ENCODE results near the gene VPS37B. TPM values are rescaled to one million over a fixed set of nuclear protein-coding genes. Genes with fewer than 3 reads are reported as not detected.
"Not testable (repeated sequence)": the region's sequence is repeated elsewhere in the genome, so short reads cannot be mapped to it uniquely, and the experiment has no call there.

The VPS37B gene
- total RNA-seq, 4 donors from 2014 or later = 46.6 to 126 (median 104) TPM

DNA sequence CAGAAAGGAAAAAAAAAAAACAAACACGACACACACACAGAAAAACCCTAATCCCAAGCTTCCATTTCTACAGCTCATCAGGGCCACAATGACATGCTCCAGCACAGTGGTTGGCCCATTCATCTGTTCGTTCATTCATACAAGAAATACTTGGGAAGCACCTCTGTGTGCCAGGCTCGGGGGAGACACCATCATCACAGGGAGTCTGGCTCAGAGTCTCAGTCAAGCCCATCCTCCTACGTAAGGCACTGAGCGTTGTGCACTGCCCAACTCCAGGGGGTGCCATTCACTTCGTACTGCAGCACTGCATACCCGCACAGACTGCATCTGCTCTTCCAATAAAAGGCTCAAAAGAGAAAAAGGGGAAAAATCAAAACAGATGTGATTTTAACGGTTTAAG is 15.3 kb downstream of the VPS37B start:
- Histone ChIP-seq H3K36me3 (no peaks in the 10 kb centered on the region), H3K27me3 (no peaks in the 10 kb centered on the region), H3K27ac (no peak overlapping the region), H3K9me3 (no peaks in the 10 kb centered on the region), H3K4me1 (peaks cover 11 to 84% (median 26%) of the 10 kb centered on the region in 4 donors), H3K4me3 (no peak overlapping the region)
- TF ChIP-seq POLR2A (IDR thresholded peaks at IDR 0.05) (no peak), CTCF (IDR thresholded peaks at IDR 0.05) (peak in 3 of 5 experiments; percentile 6 to 14 (median 9))
- no peak for DNase-seq
- in situ Hi-C loops (cut with MboI; ENCODE audit: low pct_ligation_motif_present in 1 of 4, low pct_unique_long_range_greater_than_20kb in 1 of 4, low sequenced_read_pairs in 3 of 4) (no loop called here), intact Hi-C loops (cut with DNase I; ENCODE audit: low total_unique reads) (no loop called here)
- 53 to 65% methylated on average over 4 to 8 of the region's 8 CpGs for WGBS, 2 donors (ENCODE audit: low coverage in 1 of 2)

DNA sequence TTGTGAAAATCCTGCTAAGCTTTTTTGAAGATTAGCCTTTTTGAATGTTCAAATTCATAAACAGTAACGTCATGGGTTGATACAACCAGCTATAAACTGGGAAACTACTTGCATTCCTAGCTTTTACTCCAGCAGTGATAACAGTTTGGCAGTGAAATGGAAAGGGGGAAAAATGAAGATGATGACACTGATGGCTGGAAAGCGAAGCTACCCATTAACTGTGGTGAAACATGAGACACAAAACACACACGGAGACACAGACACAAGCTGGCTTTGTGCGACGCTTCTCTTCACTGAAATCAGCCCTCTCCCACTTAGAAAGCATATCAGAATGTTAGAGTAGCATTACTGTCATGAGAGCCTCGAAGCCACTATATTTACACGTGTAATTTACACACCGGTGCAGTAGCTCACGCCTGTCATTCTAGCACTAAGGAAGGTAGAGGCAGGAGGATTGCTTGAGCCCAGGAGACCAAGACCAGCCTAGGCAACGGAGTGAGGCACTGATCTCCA is 15.7 kb downstream of the VPS37B start:
- Histone ChIP-seq H3K27ac (peak overlapping the region in 1 of 4 donors; percentile 27), H3K4me3 (no peak overlapping the region), H3K4me1 (peaks cover 14 to 87% (median 28%) of the 10 kb centered on the region in 4 donors), H3K27me3 (no peaks in the 10 kb centered on the region), H3K36me3 (no peaks in the 10 kb centered on the region), H3K9me3 (no peaks in the 10 kb centered on the region)
- intact Hi-C loops (cut with DNase I; ENCODE audit: low total_unique reads) = no loop called here
- 69 to 73% methylated on average over 8 to 10 of the region's 10 CpGs for WGBS, 2 donors (ENCODE audit: low coverage in 1 of 2)
- in situ Hi-C loops (cut with MboI; ENCODE audit: low pct_ligation_motif_present in 1 of 4, low pct_unique_long_range_greater_than_20kb in 1 of 4, low sequenced_read_pairs in 3 of 4) = no loop called here
- TF ChIP-seq EP300 (IDR thresholded peaks at IDR 0.05; ENCODE audit: low read depth) (no peak), POLR2A (IDR thresholded peaks at IDR 0.05) (no peak), CTCF (IDR thresholded peaks at IDR 0.05) (no peak), POLR2AphosphoS5 (IDR thresholded peaks at IDR 0.05) (no peak)
- no peak for DNase-seq

DNA sequence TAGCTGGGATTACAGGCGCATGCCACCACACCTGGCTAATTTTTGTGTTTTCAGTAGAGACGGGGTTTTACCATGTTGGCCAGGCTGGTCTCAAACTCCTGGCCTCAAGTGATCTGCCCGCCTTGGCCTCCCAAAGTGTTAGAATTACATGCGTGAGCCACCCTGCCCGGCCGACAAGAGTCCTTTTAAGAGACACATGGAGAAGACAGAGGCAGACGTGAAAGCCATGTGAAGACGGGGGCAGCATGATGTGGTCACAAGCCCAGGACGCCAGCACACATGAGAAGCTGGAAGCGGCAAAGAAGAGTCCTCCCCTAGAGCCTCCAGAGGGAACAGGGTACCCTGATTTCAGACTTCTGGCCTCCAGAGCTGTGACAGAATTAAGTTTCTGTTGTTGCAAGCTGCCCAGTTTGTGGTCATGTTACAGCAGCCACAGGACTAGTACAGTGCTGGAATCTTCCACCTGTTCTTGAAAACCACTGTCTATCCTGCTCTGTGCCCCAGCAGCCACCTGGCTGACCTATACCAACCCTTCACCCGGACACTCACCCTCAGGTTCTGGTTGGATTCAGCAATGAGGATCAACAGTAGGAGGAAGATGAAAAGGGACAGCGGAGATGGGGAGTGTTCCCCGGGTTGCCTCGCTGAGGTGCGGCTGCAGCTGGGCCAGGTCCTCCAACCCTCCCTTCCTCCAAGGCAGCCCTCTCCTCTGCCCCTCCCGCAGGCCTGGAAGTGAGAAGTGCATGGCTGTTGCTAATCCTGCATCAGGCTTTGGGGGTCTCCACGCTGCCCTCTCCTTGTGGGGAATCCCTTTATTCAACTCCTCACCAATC is 16.9 kb downstream of the VPS37B start:
- H3K27ac ChIP-seq = peak overlapping the region in 2 of 4 donors; percentile 3 to 27
- peaks cover 14 to 87% (median 29%) of the 10 kb centered on the region in 4 donors for H3K4me1 ChIP-seq
- no peak for DNase-seq
- TF ChIP-seq POLR2AphosphoS5 (IDR thresholded peaks at IDR 0.05) (no peak), EP300 (IDR thresholded peaks at IDR 0.05; ENCODE audit: low read depth) (no peak), POLR2A (IDR thresholded peaks at IDR 0.05) (no peak), CTCF (IDR thresholded peaks at IDR 0.05) (no peak)
- WGBS, 2 donors (ENCODE audit: low coverage in 1 of 2) = 77 to 85% methylated on average over 8 to 17 of the region's 17 CpGs
- no peaks in the 10 kb centered on the region for H3K36me3 ChIP-seq
- no peak overlapping the region for H3K4me3 ChIP-seq
- in situ Hi-C loops (cut with MboI; ENCODE audit: low pct_ligation_motif_present in 1 of 4, low pct_unique_long_range_greater_than_20kb in 1 of 4, low sequenced_read_pairs in 3 of 4) = loop anchor here in 1 of 4 donors (10.0 kb wide), 1 partner anchor 76 kb away; no protein-coding TSS in a partner anchor
- H3K9me3 ChIP-seq = no peaks in the 10 kb centered on the region
- intact Hi-C loops (cut with DNase I; ENCODE audit: low total_unique reads) = no loop called here
- H3K27me3 ChIP-seq = no peaks in the 10 kb centered on the region

DNA sequence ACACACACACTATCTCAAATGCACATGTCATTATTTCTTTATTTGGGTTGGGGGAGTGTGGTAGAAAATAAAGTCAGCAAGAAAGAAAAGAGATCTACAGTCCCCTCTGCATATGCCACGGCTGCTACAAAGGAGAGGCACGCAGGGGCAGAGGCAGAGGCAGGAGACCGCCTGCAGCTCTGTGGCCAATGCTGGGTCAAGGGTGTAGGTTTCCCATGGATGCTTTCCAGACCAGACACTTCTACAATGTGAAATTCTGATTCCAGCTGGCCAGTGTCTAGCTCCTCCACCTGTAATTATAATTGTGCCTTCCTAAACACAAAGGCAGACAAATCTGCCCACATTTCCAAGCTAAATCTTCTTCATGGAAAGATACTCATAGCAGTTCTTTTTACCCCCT is 19.2 kb downstream of the VPS37B start:
- in situ Hi-C loops (cut with MboI; ENCODE audit: low pct_ligation_motif_present in 1 of 4, low pct_unique_long_range_greater_than_20kb in 1 of 4, low sequenced_read_pairs in 3 of 4) = loop anchor here in 1 of 4 donors (10.0 kb wide), 1 partner anchor 78 kb away; no protein-coding TSS in a partner anchor
- no peak overlapping the region for H3K27ac ChIP-seq
- WGBS, 2 donors (ENCODE audit: low coverage in 1 of 2) = 50 to 88% methylated on average over 1 to 3 of the region's 3 CpGs
- H3K27me3 ChIP-seq = no peaks in the 10 kb centered on the region
- no peak for DNase-seq
- no peak overlapping the region for H3K4me3 ChIP-seq
- TF ChIP-seq POLR2AphosphoS5 (IDR thresholded peaks at IDR 0.05) = no peak
- TF ChIP-seq CTCF (IDR thresholded peaks at IDR 0.05) = no peak
- no peak for TF ChIP-seq EP300 (IDR thresholded peaks at IDR 0.05; ENCODE audit: low read depth)
- TF ChIP-seq POLR2A (IDR thresholded peaks at IDR 0.05) = no peak
- peaks cover 29 to 92% (median 48%) of the 10 kb centered on the region in 4 donors for H3K4me1 ChIP-seq
- no peaks in the 10 kb centered on the region for H3K36me3 ChIP-seq
- no peaks in the 10 kb centered on the region for H3K9me3 ChIP-seq
- intact Hi-C loops (cut with DNase I; ENCODE audit: low total_unique reads) = no loop called here

DNA sequence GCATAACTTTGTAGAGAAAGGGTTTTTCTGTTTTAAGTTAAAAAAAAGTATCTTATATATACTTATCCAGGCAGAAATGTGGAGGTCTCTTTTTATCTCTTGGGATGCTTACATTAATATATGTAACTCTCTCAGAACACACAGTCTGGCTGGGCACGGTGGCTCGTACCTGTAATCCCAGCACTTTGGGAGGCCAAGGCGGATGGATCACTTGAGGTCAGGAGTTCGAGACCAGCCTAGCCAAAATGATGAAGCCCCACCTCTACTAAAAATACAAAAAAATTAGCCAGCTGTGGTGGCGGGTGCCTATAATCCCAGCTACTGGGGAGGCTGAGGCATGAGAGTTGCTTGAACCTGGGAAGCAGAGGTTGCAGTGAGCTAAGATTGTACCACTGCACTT is 19.6 kb downstream of the VPS37B start:
- Histone ChIP-seq H3K4me1 (peaks cover 33 to 92% (median 52%) of the 10 kb centered on the region in 4 donors), H3K27ac (peak overlapping the region in 2 of 4 donors; percentile 15 to 50)
- H3K36me3 ChIP-seq; intact Hi-C loops (cut with DNase I; ENCODE audit: low total_unique reads); H3K9me3 ChIP-seq; H3K4me3 ChIP-seq; DNase-seq; H3K27me3 ChIP-seq: not testable (repeated sequence)
- 91 to 100% methylated on average over 4 to 5 of the region's 5 CpGs for WGBS, 2 donors (ENCODE audit: low coverage in 1 of 2)
- in situ Hi-C loops (cut with MboI; ENCODE audit: low pct_ligation_motif_present in 1 of 4, low pct_unique_long_range_greater_than_20kb in 1 of 4, low sequenced_read_pairs in 3 of 4) = loop anchor here in 1 of 4 donors (10.0 kb wide), 1 partner anchor 79 kb away; no protein-coding TSS in a partner anchor

Measured in transverse colon (tissue), 4 donors.